ENCODE measurements around the gene PTX4.

PTX4 gene

GRCh38 chr16:1458336-1458976 is 30.3 kb downstream of the PTX4 start:
- TF ChIP-seq FOXP2 (optimal IDR thresholded peaks at IDR 0.05; ENCODE audit: borderline replicate concordance, extremely low read depth, extremely low read length, insufficient read depth): no peak
- no peak for TF ChIP-seq SIN3A (IDR thresholded peaks at IDR 0.05; ENCODE audit: borderline replicate concordance, insufficient read depth, low read length)
- no peak for TF ChIP-seq POLR2AphosphoS5 (IDR thresholded peaks at IDR 0.05; ENCODE audit: low read depth, low read length)
- TF ChIP-seq REST (IDR thresholded peaks at IDR 0.05; ENCODE audit: insufficient read depth in 1 of 2, low read depth in 2 of 2, low read length in 2 of 2): no peak
- TF ChIP-seq TAF1 (IDR thresholded peaks at IDR 0.05; ENCODE audit: borderline replicate concordance, insufficient read depth, low read length): no peak

- no peak for TF ChIP-seq REST (IDR thresholded peaks at IDR 0.05; ENCODE audit: insufficient read depth in 1 of 2, low read depth in 2 of 2, low read length in 2 of 2)
- TF ChIP-seq TAF1 (IDR thresholded peaks at IDR 0.05; ENCODE audit: borderline replicate concordance, insufficient read depth, low read length): no peak
- no peak for TF ChIP-seq FOXP2 (optimal IDR thresholded peaks at IDR 0.05; ENCODE audit: borderline replicate concordance, extremely low read depth, extremely low read length, insufficient read depth)
- TF ChIP-seq SIN3A (IDR thresholded peaks at IDR 0.05; ENCODE audit: borderline replicate concordance, insufficient read depth, low read length): no peak
- TF ChIP-seq POLR2AphosphoS5 (IDR thresholded peaks at IDR 0.05; ENCODE audit: low read depth, low read length): no peak
Observed at GRCh38 chr16:1457489-1458245, 31.1 kb downstream of the PTX4 start.

GRCh38 chr16:1456951-1457350 is 31.8 kb downstream of the PTX4 start:
- TF ChIP-seq TAF1 (IDR thresholded peaks at IDR 0.05; ENCODE audit: borderline replicate concordance, insufficient read depth, low read length): no peak
- no peak for TF ChIP-seq SIN3A (IDR thresholded peaks at IDR 0.05; ENCODE audit: borderline replicate concordance, insufficient read depth, low read length)
- TF ChIP-seq FOXP2 (optimal IDR thresholded peaks at IDR 0.05; ENCODE audit: borderline replicate concordance, extremely low read depth, extremely low read length, insufficient read depth): no peak
- no peak for TF ChIP-seq POLR2AphosphoS5 (IDR thresholded peaks at IDR 0.05; ENCODE audit: low read depth, low read length)
- no peak for TF ChIP-seq REST (IDR thresholded peaks at IDR 0.05; ENCODE audit: insufficient read depth in 1 of 2, low read depth in 2 of 2, low read length in 2 of 2)

- no peak for TF ChIP-seq REST (IDR thresholded peaks at IDR 0.05; ENCODE audit: insufficient read depth in 1 of 2, low read depth in 2 of 2, low read length in 2 of 2)
- TF ChIP-seq FOXP2 (optimal IDR thresholded peaks at IDR 0.05; ENCODE audit: borderline replicate concordance, extremely low read depth, extremely low read length, insufficient read depth): no peak
- no peak for TF ChIP-seq SIN3A (IDR thresholded peaks at IDR 0.05; ENCODE audit: borderline replicate concordance, insufficient read depth, low read length)
- TF ChIP-seq TAF1 (IDR thresholded peaks at IDR 0.05; ENCODE audit: borderline replicate concordance, insufficient read depth, low read length): no peak
- no peak for TF ChIP-seq POLR2AphosphoS5 (IDR thresholded peaks at IDR 0.05; ENCODE audit: low read depth, low read length)
Observed at GRCh38 chr16:1455190-1456171, 33.3 kb downstream of the PTX4 start.

All from PFSK-1 (cell line).